LoVo (cell line): ENCODE data around the gene DNMBP.
"Not testable (repeated sequence)": the region's sequence is repeated elsewhere in the genome, so short reads cannot be mapped to it uniquely, and the experiment has no call there.

Experiments used
- DNase-seq: peaks from one replicate; pipeline ENCODE4 v3.0.0-alpha.2; 2016; ENCODE audit warnings: low spot score

The DNMBP gene

DNA sequence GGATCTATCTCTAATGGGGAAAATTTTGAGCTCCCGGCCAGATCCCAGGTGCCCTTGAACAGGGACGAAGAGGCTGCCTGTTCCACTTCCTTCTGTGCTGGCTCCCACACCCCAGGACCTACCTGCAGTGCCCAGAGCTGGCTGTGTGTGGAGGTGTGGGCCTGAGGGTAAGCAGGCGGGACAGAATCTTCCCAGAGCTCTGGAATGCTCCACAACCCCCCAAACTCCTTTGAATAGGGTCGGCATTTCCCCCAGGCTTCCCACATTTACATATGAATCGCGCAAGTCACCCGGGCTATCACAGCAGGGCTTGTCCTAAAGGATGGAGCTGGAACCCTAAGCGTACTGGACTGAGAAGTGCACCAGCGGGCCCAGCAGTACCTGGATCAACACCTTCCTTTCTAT, 95.9 kb downstream of the DNMBP start:
- no peak for DNase-seq

GRCh38 chr10:99912041-99912440, 97.7 kb downstream of the DNMBP start:
- no peak for DNase-seq

DNA sequence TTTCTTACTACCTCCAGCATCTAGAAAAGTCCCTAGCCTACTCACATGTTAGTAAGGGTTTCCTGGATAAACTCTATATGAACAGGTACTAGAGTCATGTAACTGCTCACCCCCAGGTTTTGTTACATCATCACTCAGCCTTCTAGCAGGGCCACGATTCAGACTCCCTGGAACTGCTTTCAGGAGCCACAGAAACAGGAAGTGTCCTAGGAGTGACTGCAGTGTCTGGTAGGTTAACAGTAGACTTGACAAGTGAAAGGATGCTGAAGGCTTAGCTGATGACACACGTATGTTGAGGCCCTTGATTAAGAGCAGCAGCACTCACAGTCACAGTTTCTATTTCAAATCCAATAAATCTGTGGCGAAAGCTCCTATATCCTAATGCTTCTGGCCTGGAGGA, 101.2 kb downstream of the DNMBP start:
- no peak for DNase-seq

DNA sequence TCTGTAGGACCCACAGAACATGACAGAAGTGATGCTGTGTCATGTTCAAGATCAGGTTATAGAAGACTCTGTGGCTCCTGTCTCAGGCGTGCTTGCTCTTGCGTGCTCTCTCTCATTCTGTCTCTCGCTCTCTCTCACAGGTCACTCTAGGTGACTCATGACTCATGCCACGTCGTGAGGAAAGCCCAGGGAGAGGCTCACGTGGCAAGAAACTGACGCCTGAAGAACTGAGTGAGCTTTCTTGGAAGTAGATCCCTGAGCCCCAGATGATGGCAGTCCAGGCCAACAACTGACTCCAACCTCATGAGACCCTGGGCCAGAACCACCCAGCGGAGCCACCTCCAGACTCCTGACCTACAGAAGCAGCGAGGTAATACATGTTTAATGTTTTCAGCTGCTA, 103.3 kb downstream of the DNMBP start:
- no peak for DNase-seq

- no peak for DNase-seq
Measured at GRCh38 chr10:99905971-99906370, 103.8 kb downstream of the DNMBP start.

- DNase-seq, result no peak
Measured at GRCh38 chr10:99895867-99896266, 113.9 kb downstream of the DNMBP start.

DNA sequence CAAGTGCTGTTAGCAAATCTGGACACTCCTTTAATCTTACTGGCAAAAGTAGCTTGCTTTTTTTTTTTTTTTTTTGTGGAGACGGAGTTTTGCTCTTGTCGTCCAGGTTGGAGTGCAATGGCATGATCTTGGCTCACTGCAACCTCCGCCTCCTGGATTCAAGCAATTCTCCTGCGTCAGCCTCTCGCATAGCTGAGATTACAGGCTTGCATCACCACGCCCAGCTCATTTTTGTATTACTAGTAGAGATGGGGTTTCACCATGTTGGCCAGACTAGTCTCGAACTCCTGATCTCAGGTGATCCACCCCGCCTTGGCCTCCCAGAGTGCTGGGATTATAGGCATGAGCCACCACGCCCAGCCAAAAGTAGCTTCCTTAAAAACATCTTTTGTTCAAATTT, 114.7 kb downstream of the DNMBP start:
- DNase-seq, result not testable (repeated sequence)

- DNase-seq, result no peak
Measured at GRCh38 chr10:99894613-99895012, 115.1 kb downstream of the DNMBP start.

DNA sequence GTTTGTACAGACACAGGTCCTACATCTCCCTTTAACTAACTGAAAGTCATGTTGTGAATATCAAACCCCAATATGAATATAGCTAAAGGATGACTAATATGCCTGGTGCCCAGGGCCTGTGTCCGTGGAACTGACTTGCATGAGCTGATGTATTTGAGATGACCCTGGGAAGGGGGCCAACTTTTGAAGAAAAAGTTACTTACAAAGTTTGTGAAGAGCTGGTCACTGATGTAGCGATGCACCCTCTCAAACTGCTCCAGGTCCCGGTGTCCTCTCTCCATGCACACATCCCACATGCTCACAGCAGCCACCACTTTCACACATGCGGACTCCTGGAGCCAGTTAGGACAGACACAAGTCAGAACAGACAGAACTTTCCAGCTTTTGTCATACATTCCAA, 121.1 kb downstream of the DNMBP start:
- no peak for DNase-seq

GRCh38 chr10:99883523-99883922, 126.2 kb downstream of the DNMBP start:
- DNase-seq, result no peak

- DNase-seq, result no peak
Measured at GRCh38 chr10:99881371-99881770, 128.4 kb downstream of the DNMBP start.

- no peak for DNase-seq
Measured at GRCh38 chr10:99880080-99880835, 129.5 kb downstream of the DNMBP start.

DNA sequence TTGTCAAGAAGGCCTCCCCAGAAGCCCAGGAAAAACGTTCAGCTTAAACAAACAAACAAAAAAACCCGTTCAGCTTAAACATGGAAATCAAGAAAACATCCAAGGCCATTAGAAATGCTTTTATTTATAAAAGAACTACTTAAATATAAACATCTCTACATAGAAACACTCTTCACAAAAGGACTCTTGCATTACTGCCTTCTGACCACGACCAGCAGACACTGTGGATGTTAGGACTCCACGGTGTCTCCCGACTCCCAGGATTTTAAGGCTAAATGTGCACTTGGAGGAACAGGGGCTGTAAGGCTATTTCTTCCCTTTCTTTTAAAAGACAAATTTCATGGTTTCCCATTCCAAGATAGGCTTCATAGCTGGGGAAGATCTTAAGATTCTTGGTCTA, 134.3 kb downstream of the DNMBP start:
- DNase-seq, result no peak

DNA sequence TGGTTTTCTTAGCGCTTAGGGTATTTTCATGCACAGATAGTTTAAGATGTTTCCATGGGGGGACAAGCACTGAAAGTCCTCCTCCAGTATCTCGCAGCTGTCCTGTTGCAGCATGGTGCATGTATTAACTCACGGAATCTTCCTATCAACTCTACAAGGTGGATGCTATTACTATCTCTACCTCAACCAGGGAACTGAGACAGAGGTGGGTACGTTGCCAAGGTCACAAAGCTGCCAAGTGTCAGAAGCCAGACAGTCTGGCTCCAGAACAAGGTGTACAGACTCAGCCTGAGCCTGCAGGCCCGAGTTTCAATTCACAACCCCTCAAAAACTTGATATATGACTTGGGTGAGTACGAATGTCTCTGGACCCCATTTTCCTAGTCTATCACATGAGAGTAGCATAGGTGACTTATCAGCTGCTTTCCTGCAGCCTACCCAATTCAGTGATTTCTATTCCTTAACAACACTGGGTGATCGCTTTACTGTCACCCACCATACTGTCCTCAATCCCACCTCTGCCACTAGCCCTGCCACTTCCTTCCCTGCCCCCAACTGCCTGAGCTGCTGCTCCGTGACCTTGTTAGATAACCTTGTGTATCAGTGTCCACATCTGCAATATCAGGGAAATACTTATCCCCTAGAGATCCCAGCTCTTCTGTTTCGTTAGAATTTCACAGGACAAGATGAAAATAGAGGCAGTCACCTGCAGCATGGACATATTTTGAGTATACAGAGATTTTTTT, 135.2 kb downstream of the DNMBP start:
- no peak for DNase-seq

DNA sequence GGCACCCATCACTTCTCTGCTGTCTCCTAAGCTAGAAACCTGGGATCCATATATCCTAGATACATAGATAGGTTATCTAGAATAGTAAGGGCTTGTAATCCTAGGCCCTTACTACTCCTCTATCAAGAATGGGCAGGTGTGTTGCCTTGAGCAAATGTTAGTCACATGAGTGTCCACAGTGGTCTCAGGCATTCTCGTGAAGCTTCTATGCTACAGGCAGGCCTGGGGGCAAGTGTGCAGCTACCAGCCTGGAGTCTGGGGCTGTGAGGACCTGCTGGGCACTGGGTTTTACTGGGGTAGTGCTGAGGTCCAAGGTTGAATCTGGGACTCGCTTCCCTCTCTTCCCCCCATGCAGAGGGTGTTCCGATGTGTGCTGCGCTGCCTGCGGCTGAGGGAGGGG, 135.9 kb downstream of the DNMBP start:
- no peak for DNase-seq

GRCh38 chr10:99872367-99873162, 137.2 kb downstream of the DNMBP start:
- no peak for DNase-seq

DNA sequence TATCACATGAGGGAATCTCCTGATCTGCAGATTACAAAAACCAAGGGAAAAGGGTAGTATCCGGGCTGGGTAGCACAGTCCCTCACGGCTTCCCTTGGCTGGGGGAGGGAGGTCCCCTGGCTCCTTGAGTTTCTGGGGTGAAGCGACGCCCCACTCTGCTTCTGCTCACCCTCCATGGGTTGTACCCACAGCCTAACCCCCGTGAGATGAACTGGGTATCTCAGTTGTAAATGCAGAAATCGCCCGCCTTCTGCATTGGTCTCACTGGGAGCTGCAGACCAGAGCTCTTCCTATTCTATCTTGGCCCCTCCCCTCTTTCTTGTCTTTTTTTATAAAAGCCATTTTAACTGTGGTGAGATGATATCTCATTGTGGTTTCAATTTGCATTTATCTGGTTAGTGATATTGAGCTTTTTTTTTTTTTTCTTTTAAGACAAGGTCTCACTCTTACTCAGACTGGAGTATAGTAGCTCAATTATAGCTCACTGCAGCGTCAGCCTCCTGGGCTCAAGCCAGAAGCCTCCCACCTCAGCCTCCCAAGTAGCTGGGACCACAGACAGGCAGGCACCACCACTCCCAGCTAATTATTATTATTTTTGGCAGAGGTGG, 139.5 kb downstream of the DNMBP start:
- DNase-seq, result no peak

DNA sequence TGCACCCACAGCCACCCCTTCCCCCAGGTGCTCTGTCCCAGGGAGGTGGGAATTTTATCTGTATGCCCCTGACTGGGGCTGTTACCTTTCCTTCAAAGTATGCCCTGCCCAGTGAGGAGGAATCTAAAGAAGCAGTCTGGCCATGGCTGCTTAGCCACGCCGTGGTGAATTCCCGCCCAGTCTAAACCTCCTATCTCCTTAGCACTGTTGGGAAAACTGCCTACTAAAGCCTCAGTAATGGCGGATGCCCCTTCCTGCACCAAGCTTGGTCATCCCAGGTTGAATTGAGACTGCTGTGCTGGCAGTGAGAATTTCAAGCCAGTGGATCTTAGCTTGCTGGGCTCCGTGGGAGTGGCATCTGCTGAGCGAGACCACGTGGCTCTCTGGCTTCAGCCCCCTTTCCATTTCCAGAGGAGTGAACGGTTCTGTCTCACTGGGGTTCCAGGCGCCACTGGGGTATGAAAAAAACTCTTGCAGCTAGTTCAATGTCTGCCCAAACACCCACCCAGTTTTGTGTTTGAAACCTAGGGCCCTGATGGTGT, 140.1 kb downstream of the DNMBP start:
- DNase-seq, result no peak

- not testable (repeated sequence) for DNase-seq
Measured at GRCh38 chr10:99867250-99867649, 142.5 kb downstream of the DNMBP start.

DNA sequence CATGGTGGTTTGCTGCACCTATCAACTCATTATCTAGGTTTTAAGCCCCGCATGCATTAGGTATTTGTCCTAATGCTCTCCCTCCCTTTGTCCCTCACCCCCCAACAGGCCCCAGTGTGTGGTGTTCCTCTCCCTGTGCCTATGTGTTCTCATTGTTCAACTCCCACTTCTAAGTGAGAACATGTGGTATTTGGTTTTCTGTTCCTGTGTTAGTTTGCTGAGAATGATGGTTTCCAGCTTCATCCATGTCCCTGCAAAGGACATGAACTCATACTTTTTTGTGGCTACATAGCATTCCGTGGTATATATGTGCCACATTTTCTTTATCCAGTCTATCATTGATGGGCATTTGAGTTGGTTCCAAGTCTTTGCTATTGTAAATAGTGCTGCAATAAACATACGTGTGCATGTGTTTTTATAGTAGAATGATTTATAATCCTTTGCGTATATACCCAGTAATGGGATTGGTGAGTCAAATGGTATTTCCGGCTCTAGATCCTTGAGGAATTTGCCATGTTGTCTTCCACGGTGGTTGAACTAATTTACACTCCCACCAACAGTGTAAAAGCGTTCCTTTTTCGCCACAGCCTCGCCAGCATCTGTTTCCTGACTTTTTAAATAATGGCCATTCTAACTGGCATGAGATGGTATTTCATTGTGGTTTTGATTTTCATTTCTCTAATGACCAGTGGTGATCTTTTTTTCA, 146.1 kb downstream of the DNMBP start:
- DNase-seq, result not testable (repeated sequence)

DNA sequence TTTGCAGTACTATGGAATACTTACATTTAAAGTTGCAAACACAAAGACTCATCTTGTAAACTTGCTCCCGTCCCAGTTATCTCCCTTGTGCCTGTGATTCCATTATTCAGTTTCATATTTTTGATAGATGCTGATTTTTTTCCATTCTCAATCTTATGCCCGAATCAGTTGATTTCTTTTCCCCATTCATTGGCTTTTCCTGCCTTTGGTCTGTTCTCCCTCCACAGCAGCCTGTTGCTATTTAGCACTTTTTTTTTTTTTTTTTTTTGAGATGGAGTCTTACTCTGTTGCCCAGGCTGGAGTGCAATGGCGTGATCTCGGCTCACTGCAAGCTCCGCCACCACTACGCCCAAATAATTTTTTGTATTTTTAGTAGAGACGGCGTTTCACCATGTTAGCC, 149.3 kb downstream of the DNMBP start:
- no peak for DNase-seq
